ENCODE results near the gene CSRNP3. TPM values are rescaled to one million over a fixed set of nuclear protein-coding genes. Genes with fewer than 3 reads are reported as not detected.

Gene CSRNP3
- polyA plus RNA-seq, 1 donor (not counting 4 experiments of a cell fraction or from before 2014, with no cell fraction given): 0.87 TPM

DNA sequence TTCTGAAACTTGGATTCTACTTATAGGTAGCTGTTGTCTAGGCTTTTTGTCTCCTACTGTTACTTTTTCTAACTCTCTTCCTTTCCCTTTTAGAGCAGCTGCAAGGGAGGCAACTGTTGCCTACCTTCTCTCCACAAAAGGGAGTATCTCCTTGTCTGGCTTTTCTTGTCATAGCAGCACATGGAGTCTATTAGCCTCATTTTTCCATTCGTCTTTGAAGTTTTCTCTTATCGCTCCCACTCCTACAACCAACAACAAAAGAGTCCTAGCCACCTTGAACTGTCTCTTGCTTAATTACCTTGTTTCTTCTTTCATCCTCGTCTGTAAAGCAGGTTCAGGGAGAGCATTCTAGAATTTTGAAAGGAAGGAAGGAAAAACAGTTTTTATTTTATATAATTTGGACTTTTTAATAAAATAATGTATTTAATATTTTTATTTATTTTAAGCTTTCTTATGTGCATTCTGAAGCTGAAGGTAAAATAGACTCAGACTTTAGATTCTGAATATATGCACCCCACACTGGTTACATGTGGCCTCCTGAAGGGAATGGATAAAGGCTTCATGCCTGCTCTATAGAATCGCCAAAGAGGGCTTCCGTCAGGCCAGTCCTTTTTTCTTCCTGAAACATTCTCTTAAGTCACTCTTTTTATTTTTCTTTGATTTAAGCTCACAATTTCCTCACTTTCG is 154.4 kb downstream of the CSRNP3 start:
- no peak for TF ChIP-seq EZH2 (IDR thresholded peaks at IDR 0.05; ENCODE audit: low read length)
- TF ChIP-seq, protein P1, sequence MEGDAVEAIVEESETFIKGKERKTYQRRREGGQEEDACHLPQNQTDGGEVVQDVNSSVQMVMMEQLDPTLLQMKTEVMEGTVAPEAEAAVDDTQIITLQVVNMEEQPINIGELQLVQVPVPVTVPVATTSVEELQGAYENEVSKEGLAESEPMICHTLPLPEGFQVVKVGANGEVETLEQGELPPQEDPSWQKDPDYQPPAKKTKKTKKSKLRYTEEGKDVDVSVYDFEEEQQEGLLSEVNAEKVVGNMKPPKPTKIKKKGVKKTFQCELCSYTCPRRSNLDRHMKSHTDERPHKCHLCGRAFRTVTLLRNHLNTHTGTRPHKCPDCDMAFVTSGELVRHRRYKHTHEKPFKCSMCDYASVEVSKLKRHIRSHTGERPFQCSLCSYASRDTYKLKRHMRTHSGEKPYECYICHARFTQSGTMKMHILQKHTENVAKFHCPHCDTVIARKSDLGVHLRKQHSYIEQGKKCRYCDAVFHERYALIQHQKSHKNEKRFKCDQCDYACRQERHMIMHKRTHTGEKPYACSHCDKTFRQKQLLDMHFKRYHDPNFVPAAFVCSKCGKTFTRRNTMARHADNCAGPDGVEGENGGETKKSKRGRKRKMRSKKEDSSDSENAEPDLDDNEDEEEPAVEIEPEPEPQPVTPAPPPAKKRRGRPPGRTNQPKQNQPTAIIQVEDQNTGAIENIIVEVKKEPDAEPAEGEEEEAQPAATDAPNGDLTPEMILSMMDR (optimal IDR thresholded peaks at IDR 0.05 in 1 of 3, IDR thresholded peaks at IDR 0.05 in 1 of 3, conservative IDR thresholded peaks at IDR 0.05 in 1 of 3; ENCODE audit: extremely low read depth in 1 of 3, insufficient read depth in 2 of 3, low read length in 3 of 3): no peak
- no peak overlapping the region for H3K4me2 ChIP-seq (ENCODE audit: control insufficient read depth, extremely low read depth, insufficient read depth, low read depth, low read length)
- FAIRE-seq: no peak
- dilution Hi-C loops (cut with MboI; ENCODE audit: extremely low pct_ligation_motif_present, low sequenced_read_pairs): no loop called here
- H3K9me3 ChIP-seq (ENCODE audit: control insufficient read depth, low read depth, low read length): no peaks in the 10 kb centered on the region
- H3K9me1 ChIP-seq (ENCODE audit: control insufficient read depth, extremely low read depth, insufficient read depth, low read length): no peaks in the 10 kb centered on the region
- H3K79me2 ChIP-seq (ENCODE audit: control insufficient read depth, insufficient read depth, low read length): no peaks in the 10 kb centered on the region
- H3K9ac ChIP-seq (ENCODE audit: control insufficient read depth, extremely low read depth, insufficient read depth, low read length): no peak overlapping the region
- no peaks in the 10 kb centered on the region for H3K27me3 ChIP-seq (ENCODE audit: control insufficient read depth, extremely low read depth, insufficient read depth, low read length)
- H3K4me1 ChIP-seq (ENCODE audit: control insufficient read depth, extremely low read depth, insufficient read depth, low read length): no peaks in the 10 kb centered on the region
- no peak overlapping the region for H3K4me3 ChIP-seq (ENCODE audit: control insufficient read depth in 2 of 3, extremely low read depth in 1 of 3, insufficient read depth in 2 of 3, low read depth in 1 of 3, low read length in 3 of 3)
- DNase-seq (ENCODE audit: low read depth, low spot score): no peak
- no peak overlapping the region for H2AFZ ChIP-seq (ENCODE audit: control insufficient read depth, low read length)
- no peak overlapping the region for H3K27ac ChIP-seq (ENCODE audit: control insufficient read depth, insufficient read depth, low read length)
- H4K20me1 ChIP-seq (ENCODE audit: control insufficient read depth, extremely low read depth, insufficient read depth, low read length): no peaks in the 10 kb centered on the region
- no peaks in the 10 kb centered on the region for H3K36me3 ChIP-seq (ENCODE audit: control insufficient read depth in 2 of 2, extremely low read depth in 1 of 2, insufficient read depth in 2 of 2, low read length in 2 of 2)

DNA sequence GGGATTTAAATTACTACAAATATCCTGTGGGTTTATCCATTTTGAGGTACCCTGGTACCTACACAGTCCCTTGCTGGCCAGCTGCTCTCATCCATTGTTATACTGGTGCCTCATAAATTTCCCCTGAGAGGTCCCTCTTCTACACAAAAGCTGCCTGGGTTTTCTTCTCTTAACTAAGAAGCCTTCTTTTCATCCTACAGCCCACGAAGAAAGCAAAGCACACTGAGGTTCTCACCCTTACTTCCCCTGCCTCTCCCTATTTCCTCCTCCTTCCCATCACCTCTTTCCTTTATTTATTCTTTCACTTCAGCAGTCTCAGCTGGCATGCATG is 154.9 kb downstream of the CSRNP3 start:
- Histone ChIP-seq H2AFZ (ENCODE audit: control insufficient read depth, low read length) (no peak overlapping the region), H3K27me3 (ENCODE audit: control insufficient read depth, extremely low read depth, insufficient read depth, low read length) (no peaks in the 10 kb centered on the region), H3K4me2 (ENCODE audit: control insufficient read depth, extremely low read depth, insufficient read depth, low read depth, low read length) (no peak overlapping the region), H3K9me3 (ENCODE audit: control insufficient read depth, low read depth, low read length) (no peaks in the 10 kb centered on the region), H3K4me3 (ENCODE audit: control insufficient read depth in 2 of 3, extremely low read depth in 1 of 3, insufficient read depth in 2 of 3, low read depth in 1 of 3, low read length in 3 of 3) (no peak overlapping the region), H3K27ac (ENCODE audit: control insufficient read depth, insufficient read depth, low read length) (no peak overlapping the region), H3K9me1 (ENCODE audit: control insufficient read depth, extremely low read depth, insufficient read depth, low read length) (no peaks in the 10 kb centered on the region), H3K4me1 (ENCODE audit: control insufficient read depth, extremely low read depth, insufficient read depth, low read length) (no peaks in the 10 kb centered on the region), H3K79me2 (ENCODE audit: control insufficient read depth, insufficient read depth, low read length) (no peaks in the 10 kb centered on the region), H3K9ac (ENCODE audit: control insufficient read depth, extremely low read depth, insufficient read depth, low read length) (no peak overlapping the region), H4K20me1 (ENCODE audit: control insufficient read depth, extremely low read depth, insufficient read depth, low read length) (no peaks in the 10 kb centered on the region), H3K36me3 (ENCODE audit: control insufficient read depth in 2 of 2, extremely low read depth in 1 of 2, insufficient read depth in 2 of 2, low read length in 2 of 2) (no peaks in the 10 kb centered on the region)
- TF ChIP-seq EZH2 (IDR thresholded peaks at IDR 0.05; ENCODE audit: low read length): no peak
- TF ChIP-seq, protein P1 (optimal IDR thresholded peaks at IDR 0.05 in 1 of 3, IDR thresholded peaks at IDR 0.05 in 1 of 3, conservative IDR thresholded peaks at IDR 0.05 in 1 of 3; ENCODE audit: extremely low read depth in 1 of 3, insufficient read depth in 2 of 3, low read length in 3 of 3): no peak
- FAIRE-seq (no peak), DNase-seq (ENCODE audit: low read depth, low spot score) (no peak)
- dilution Hi-C loops (cut with MboI; ENCODE audit: extremely low pct_ligation_motif_present, low sequenced_read_pairs): no loop called here
